HEK293 (cell line): ENCODE measurements around the gene PANX2.

Experiments
- KLF1 ChIP-seq: fragments of 450-650 bp; formaldehyde crosslinking; IDR thresholded peaks from 2 replicates; pipeline ENCODE4 v1.5.1; 2016; ENCODE audit warnings: missing biosample characterization, missing genetic modification characterization
- OSR2 ChIP-seq: fragments of 450-650 bp; formaldehyde crosslinking; IDR thresholded peaks from 2 replicates; pipeline ENCODE4 v1.5.1; 2016; ENCODE audit warnings: missing biosample characterization, missing genetic modification characterization
- SETDB1 ChIP-seq: IDR thresholded peaks from one replicate; pipeline ENCODE4 v1.6.1; 2017; ENCODE audit warnings: mild to moderate bottlenecking, low read length, moderate library complexity, mixed read lengths; ENCODE audit not compliant: insufficient read length
- TCF7L2 ChIP-seq: IDR thresholded peaks from 2 replicates; pipeline ENCODE4 v1.6.1; 2011; ENCODE audit warnings: low read depth, mild to moderate bottlenecking, inconsistent platforms, low read length, moderate library complexity, borderline replicate concordance
- ZBTB7A ChIP-seq: fragments of 450-650 bp; formaldehyde crosslinking; IDR thresholded peaks from 2 replicates; pipeline ENCODE4 v1.5.1; 2016; ENCODE audit warnings: low read depth, missing biosample characterization, missing genetic modification characterization
- ZEB2 ChIP-seq: fragments of 450-650 bp; formaldehyde crosslinking; IDR thresholded peaks from 2 replicates; pipeline ENCODE4 v1.5.1; 2016; ENCODE audit warnings: missing biosample characterization, missing genetic modification characterization
- ZNF132 ChIP-seq: fragments of 450-650 bp; formaldehyde crosslinking; IDR thresholded peaks from 2 replicates; pipeline ENCODE4 v1.5.1; 2017; ENCODE audit warnings: missing biosample characterization, missing genetic modification characterization, borderline replicate concordance
- ZNF155 ChIP-seq: fragments of 450-650 bp; formaldehyde crosslinking; IDR thresholded peaks from 2 replicates; pipeline ENCODE4 v1.5.1; 2016; ENCODE audit warnings: missing biosample characterization, missing genetic modification characterization
- ZNF174 ChIP-seq: fragments of 450-650 bp; formaldehyde crosslinking; IDR thresholded peaks from 2 replicates; pipeline ENCODE4 v1.5.0; 2017; ENCODE audit warnings: missing biosample characterization, mild to moderate bottlenecking, missing genetic modification characterization
- ZNF175 ChIP-seq: fragments of 450-650 bp; formaldehyde crosslinking; IDR thresholded peaks from 2 replicates; pipeline ENCODE4 v1.5.1; 2016; ENCODE audit warnings: missing biosample characterization, missing genetic modification characterization
- ZNF202 ChIP-seq: fragments of 450-650 bp; formaldehyde crosslinking; IDR thresholded peaks from 2 replicates; pipeline ENCODE4 v1.5.1; 2016; ENCODE audit warnings: missing biosample characterization, missing genetic modification characterization, borderline replicate concordance
- ZNF266 ChIP-seq: fragments of 450-650 bp; formaldehyde crosslinking; IDR thresholded peaks from 2 replicates; pipeline ENCODE4 v1.5.1; 2016; ENCODE audit warnings: missing biosample characterization, missing genetic modification characterization, low read depth
- ZNF292 ChIP-seq: fragments of 450-650 bp; formaldehyde crosslinking; IDR thresholded peaks from 2 replicates; pipeline ENCODE4 v1.5.1; 2016; ENCODE audit warnings: low read depth, missing biosample characterization, missing genetic modification characterization, borderline replicate concordance
- ZNF341 ChIP-seq: fragments of 450-650 bp; formaldehyde crosslinking; IDR thresholded peaks from 2 replicates; pipeline ENCODE4; 2016; ENCODE audit warnings: low read depth, missing biosample characterization, missing genetic modification characterization
- ZNF394 ChIP-seq: fragments of 450-650 bp; formaldehyde crosslinking; IDR thresholded peaks from 2 replicates; pipeline ENCODE4 v1.5.1; 2016; ENCODE audit warnings: missing biosample characterization, missing genetic modification characterization, mild to moderate bottlenecking, moderate library complexity, borderline replicate concordance
- ZNF473 ChIP-seq: fragments of 450-650 bp; formaldehyde crosslinking; IDR thresholded peaks from 2 replicates; pipeline ENCODE4 v1.5.1; 2017; ENCODE audit warnings: missing biosample characterization, missing genetic modification characterization
- ZNF48 ChIP-seq: fragments of 450-650 bp; formaldehyde crosslinking; IDR thresholded peaks from 2 replicates; pipeline ENCODE4 v1.5.1; 2016; ENCODE audit warnings: missing biosample characterization, missing genetic modification characterization
- ZNF514 ChIP-seq: fragments of 450-650 bp; formaldehyde crosslinking; IDR thresholded peaks from 2 replicates; pipeline ENCODE4 v1.5.1; 2016; ENCODE audit warnings: missing biosample characterization, missing genetic modification characterization
- ZNF544 ChIP-seq: fragments of 450-650 bp; formaldehyde crosslinking; IDR thresholded peaks from 2 replicates; pipeline ENCODE4 v1.5.0; 2017; ENCODE audit warnings: missing biosample characterization, missing genetic modification characterization
- ZNF561 ChIP-seq: fragments of 450-650 bp; IDR thresholded peaks from 2 replicates; pipeline ENCODE4 v1.5.1; 2018; ENCODE audit warnings: missing biosample characterization, missing genetic modification characterization, borderline replicate concordance
- ZNF610 ChIP-seq: fragments of 450-650 bp; formaldehyde crosslinking; IDR thresholded peaks from 2 replicates; pipeline ENCODE4 v1.5.1; 2016; ENCODE audit warnings: missing biosample characterization, missing genetic modification characterization, borderline replicate concordance
- ZSCAN16 ChIP-seq: fragments of 450-650 bp; formaldehyde crosslinking; IDR thresholded peaks from 2 replicates; pipeline ENCODE4 v1.5.1; 2016; ENCODE audit warnings: missing biosample characterization, missing genetic modification characterization
- ZXDB ChIP-seq: fragments of 450-650 bp; formaldehyde crosslinking; IDR thresholded peaks from 2 replicates; pipeline ENCODE4 v1.5.1; 2016; ENCODE audit warnings: missing biosample characterization, missing genetic modification characterization
- TF ChIP-seq, protein P1 (sequence below): fragments of 450-650 bp; formaldehyde crosslinking; IDR thresholded peaks from 2 replicates; pipeline ENCODE4 v1.5.1; 2017; ENCODE audit warnings: missing biosample characterization, missing genetic modification characterization
- TF ChIP-seq, protein P2 (sequence below): fragments of 450-650 bp; formaldehyde crosslinking; IDR thresholded peaks from 2 replicates; pipeline ENCODE4 v1.5.1; 2016; ENCODE audit warnings: missing biosample characterization, missing genetic modification characterization
- TF ChIP-seq, protein P3 (sequence below): fragments of 450-650 bp; formaldehyde crosslinking; IDR thresholded peaks from 2 replicates; pipeline ENCODE4 v1.5.1; 2017; ENCODE audit warnings: missing biosample characterization, missing genetic modification characterization
- TF ChIP-seq, protein P4 (sequence below): fragments of 450-650 bp; formaldehyde crosslinking; IDR thresholded peaks from 2 replicates; pipeline ENCODE4 v1.5.1; 2017; ENCODE audit warnings: missing biosample characterization, missing genetic modification characterization
- TF ChIP-seq, protein P5 (sequence below): fragments of 450-650 bp; formaldehyde crosslinking; IDR thresholded peaks from 2 replicates; pipeline ENCODE4 v1.5.1; 2016; ENCODE audit warnings: missing biosample characterization, missing genetic modification characterization
- TF ChIP-seq, protein P6 (sequence below): fragments of 450-650 bp; formaldehyde crosslinking; IDR thresholded peaks from 2 replicates; pipeline ENCODE4 v1.5.1; 2017; ENCODE audit warnings: missing biosample characterization, missing genetic modification characterization

Gene PANX2

DNA sequence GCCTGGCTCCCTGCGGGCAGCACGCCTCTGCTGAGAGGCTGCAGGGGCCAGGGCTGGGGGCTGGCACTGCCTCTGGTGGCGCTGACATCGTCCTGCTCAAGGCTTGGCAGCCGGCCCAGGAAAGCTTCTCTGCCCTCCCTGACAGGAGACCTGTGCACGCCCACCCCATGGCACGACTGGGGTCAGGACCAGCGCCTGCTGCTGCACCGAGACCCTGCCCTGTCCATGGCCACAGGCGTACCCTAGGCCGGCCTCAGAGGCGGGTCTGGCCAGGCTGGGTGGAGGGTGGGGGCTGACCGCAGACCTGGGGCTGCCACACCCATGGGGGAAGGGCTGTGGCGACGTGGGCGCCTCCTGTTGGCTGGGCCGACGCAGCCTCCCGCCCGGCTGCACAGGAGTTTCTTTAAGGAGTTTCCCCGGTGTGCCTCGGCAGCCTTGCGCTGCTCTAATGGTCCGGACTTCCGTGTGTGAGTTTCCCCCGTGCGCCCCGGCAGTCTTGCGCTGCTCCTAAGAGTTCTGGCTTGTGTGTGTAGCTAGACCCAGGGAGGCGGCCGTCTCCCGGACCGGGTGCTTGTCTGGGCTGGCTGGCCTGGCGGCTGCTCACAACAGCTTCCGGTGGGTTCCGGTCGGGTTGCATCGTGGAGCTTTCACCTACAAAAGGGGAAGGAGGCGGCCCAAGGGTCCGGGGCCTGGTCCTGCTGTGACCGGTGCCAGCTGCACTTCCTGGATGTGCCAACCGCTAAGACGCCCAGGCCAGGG, 19.8 kb downstream of the PANX2 start (continued):
- TF ChIP-seq ZNF544 (no peak), ZNF341 (tag by site-specific recombination) (peak; percentile 40; the same call in 1 of the 2 replicates), ZSCAN16 (tag by site-specific recombination) (no peak), ZBTB7A (no peak), ZNF174 (tag by site-specific recombination) (no peak), ZNF292 (no peak), ZNF155 (no peak), ZXDB (tag by site-specific recombination) (peak; percentile 85), KLF1 (peak; percentile 98), SETDB1 (no peak), ZNF175 (tag by site-specific recombination) (no peak), ZNF132 (tag by site-specific recombination) (no peak), ZNF266 (tag by site-specific recombination) (no peak), ZNF202 (no peak), ZNF473 (tag by site-specific recombination) (no peak), OSR2 (peak; percentile 43; the same call in 1 of the 2 replicates), ZNF48 (no peak), ZNF561 (tag by site-specific recombination) (no peak), ZNF394 (0 out of 2 replicates have a peak, but pooled peaks have one; percentile 62), TCF7L2 (no peak), ZNF610 (tag by site-specific recombination) (no peak), ZEB2 (peak; percentile 68; the same call in 1 of the 2 replicates), ZNF514 (no peak)
- TF ChIP-seq, protein P1, sequence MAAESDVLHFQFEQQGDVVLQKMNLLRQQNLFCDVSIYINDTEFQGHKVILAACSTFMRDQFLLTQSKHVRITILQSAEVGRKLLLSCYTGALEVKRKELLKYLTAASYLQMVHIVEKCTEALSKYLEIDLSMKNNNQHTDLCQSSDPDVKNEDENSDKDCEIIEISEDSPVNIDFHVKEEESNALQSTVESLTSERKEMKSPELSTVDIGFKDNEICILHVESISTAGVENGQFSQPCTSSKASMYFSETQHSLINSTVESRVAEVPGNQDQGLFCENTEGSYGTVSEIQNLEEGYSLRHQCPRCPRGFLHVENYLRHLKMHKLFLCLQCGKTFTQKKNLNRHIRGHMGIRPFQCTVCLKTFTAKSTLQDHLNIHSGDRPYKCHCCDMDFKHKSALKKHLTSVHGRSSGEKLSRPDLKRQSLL (tag by site-specific recombination) = no peak
- TF ChIP-seq, protein P2, sequence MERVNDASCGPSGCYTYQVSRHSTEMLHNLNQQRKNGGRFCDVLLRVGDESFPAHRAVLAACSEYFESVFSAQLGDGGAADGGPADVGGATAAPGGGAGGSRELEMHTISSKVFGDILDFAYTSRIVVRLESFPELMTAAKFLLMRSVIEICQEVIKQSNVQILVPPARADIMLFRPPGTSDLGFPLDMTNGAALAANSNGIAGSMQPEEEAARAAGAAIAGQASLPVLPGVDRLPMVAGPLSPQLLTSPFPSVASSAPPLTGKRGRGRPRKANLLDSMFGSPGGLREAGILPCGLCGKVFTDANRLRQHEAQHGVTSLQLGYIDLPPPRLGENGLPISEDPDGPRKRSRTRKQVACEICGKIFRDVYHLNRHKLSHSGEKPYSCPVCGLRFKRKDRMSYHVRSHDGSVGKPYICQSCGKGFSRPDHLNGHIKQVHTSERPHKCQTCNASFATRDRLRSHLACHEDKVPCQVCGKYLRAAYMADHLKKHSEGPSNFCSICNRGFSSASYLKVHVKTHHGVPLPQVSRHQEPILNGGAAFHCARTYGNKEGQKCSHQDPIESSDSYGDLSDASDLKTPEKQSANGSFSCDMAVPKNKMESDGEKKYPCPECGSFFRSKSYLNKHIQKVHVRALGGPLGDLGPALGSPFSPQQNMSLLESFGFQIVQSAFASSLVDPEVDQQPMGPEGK (tag by site-specific recombination) = peak; percentile 99
- TF ChIP-seq, protein P3, sequence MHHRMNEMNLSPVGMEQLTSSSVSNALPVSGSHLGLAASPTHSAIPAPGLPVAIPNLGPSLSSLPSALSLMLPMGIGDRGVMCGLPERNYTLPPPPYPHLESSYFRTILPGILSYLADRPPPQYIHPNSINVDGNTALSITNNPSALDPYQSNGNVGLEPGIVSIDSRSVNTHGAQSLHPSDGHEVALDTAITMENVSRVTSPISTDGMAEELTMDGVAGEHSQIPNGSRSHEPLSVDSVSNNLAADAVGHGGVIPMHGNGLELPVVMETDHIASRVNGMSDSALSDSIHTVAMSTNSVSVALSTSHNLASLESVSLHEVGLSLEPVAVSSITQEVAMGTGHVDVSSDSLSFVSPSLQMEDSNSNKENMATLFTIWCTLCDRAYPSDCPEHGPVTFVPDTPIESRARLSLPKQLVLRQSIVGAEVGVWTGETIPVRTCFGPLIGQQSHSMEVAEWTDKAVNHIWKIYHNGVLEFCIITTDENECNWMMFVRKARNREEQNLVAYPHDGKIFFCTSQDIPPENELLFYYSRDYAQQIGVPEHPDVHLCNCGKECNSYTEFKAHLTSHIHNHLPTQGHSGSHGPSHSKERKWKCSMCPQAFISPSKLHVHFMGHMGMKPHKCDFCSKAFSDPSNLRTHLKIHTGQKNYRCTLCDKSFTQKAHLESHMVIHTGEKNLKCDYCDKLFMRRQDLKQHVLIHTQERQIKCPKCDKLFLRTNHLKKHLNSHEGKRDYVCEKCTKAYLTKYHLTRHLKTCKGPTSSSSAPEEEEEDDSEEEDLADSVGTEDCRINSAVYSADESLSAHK (tag by site-specific recombination) = no peak
- TF ChIP-seq, protein P4, sequence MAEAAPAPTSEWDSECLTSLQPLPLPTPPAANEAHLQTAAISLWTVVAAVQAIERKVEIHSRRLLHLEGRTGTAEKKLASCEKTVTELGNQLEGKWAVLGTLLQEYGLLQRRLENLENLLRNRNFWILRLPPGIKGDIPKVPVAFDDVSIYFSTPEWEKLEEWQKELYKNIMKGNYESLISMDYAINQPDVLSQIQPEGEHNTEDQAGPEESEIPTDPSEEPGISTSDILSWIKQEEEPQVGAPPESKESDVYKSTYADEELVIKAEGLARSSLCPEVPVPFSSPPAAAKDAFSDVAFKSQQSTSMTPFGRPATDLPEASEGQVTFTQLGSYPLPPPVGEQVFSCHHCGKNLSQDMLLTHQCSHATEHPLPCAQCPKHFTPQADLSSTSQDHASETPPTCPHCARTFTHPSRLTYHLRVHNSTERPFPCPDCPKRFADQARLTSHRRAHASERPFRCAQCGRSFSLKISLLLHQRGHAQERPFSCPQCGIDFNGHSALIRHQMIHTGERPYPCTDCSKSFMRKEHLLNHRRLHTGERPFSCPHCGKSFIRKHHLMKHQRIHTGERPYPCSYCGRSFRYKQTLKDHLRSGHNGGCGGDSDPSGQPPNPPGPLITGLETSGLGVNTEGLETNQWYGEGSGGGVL = no peak
- TF ChIP-seq, protein P5, sequence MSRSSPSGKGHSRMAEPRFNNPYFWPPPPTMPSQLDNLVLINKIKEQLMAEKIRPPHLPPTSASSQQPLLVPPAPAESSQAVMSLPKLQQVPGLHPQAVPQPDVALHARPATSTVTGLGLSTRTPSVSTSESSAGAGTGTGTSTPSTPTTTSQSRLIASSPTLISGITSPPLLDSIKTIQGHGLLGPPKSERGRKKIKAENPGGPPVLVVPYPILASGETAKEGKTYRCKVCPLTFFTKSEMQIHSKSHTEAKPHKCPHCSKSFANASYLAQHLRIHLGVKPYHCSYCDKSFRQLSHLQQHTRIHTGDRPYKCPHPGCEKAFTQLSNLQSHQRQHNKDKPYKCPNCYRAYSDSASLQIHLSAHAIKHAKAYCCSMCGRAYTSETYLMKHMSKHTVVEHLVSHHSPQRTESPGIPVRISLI (tag by site-specific recombination) = no peak
- TF ChIP-seq, protein P6, sequence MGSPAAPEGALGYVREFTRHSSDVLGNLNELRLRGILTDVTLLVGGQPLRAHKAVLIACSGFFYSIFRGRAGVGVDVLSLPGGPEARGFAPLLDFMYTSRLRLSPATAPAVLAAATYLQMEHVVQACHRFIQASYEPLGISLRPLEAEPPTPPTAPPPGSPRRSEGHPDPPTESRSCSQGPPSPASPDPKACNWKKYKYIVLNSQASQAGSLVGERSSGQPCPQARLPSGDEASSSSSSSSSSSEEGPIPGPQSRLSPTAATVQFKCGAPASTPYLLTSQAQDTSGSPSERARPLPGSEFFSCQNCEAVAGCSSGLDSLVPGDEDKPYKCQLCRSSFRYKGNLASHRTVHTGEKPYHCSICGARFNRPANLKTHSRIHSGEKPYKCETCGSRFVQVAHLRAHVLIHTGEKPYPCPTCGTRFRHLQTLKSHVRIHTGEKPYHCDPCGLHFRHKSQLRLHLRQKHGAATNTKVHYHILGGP = no peak
